ENCODE results near the gene PEMT. TPM values are rescaled to one million over a fixed set of nuclear protein-coding genes. Genes with fewer than 3 reads are reported as not detected.

PEMT gene
- total RNA-seq, 1 donor from 2014 or later = 87.2 TPM

- no peaks in the 10 kb centered on the region for H3K27me3 ChIP-seq (ENCODE audit: control insufficient read depth, insufficient read depth, low read length)
- no peak for TF ChIP-seq CTCF (IDR thresholded peaks at IDR 0.05; ENCODE audit: insufficient read depth, low read length, poor library complexity, severe bottlenecking)
- H3K4me3 ChIP-seq (ENCODE audit: low read depth, low read length) = no peak overlapping the region
- DNase-seq (ENCODE audit: low read depth) = no peak
- H3K36me3 ChIP-seq (ENCODE audit: control insufficient read depth, insufficient read depth, low read length) = no peaks in the 10 kb centered on the region
Observed at GRCh38 chr17:17525956-17526355, 65.6 kb downstream of the PEMT start.

GRCh38 chr17:17525311-17525710 is 66.2 kb downstream of the PEMT start:
- DNase-seq (ENCODE audit: low read depth) = no peak
- no peak for TF ChIP-seq CTCF (IDR thresholded peaks at IDR 0.05; ENCODE audit: insufficient read depth, low read length, poor library complexity, severe bottlenecking)
- no peaks in the 10 kb centered on the region for H3K36me3 ChIP-seq (ENCODE audit: control insufficient read depth, insufficient read depth, low read length)
- H3K27me3 ChIP-seq (ENCODE audit: control insufficient read depth, insufficient read depth, low read length) = no peaks in the 10 kb centered on the region
- H3K4me3 ChIP-seq (ENCODE audit: low read depth, low read length) = no peak overlapping the region

DNA sequence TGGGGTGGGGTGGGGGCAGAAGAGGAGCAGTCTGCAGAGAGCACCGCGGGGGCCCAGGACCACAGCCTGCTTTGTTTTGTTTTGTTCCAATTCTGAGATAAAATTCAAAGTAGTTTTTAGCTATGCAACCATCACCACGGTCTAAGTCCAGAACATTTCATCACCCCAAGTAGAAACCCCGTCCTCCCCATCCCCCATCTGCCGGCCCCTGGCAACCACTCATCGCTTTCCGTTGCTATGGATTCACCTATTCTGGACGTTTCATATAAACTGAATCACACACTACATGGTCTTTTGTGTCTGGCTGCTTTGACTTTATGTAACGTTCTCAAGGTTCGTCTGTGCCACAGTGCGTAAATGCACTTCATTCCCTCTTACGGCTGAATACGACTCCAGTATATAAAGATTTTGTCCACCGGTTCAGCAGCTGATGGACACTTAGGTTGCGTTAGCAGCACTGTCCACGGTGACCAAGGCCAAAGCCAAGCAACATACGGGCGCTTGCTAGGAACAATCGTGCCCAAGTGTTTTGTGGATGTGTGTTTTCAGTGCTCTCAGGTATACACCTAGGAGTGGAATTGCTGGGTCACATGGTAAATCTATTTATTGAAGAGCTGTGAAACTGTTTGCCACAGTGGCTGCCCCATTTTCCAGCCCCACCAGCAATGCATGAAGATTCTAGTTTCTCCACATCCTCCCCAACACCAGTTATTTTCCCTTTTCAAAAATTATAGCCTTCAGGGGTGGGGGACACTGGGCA is 67.6 kb downstream of the PEMT start:
- DNase-seq (ENCODE audit: low read depth) = no peak
- TF ChIP-seq CTCF (IDR thresholded peaks at IDR 0.05; ENCODE audit: insufficient read depth, low read length, poor library complexity, severe bottlenecking) = no peak
- Histone ChIP-seq H3K4me3 (ENCODE audit: low read depth, low read length) (no peak overlapping the region), H3K27me3 (ENCODE audit: control insufficient read depth, insufficient read depth, low read length) (no peaks in the 10 kb centered on the region), H3K36me3 (ENCODE audit: control insufficient read depth, insufficient read depth, low read length) (no peaks in the 10 kb centered on the region)

DNA sequence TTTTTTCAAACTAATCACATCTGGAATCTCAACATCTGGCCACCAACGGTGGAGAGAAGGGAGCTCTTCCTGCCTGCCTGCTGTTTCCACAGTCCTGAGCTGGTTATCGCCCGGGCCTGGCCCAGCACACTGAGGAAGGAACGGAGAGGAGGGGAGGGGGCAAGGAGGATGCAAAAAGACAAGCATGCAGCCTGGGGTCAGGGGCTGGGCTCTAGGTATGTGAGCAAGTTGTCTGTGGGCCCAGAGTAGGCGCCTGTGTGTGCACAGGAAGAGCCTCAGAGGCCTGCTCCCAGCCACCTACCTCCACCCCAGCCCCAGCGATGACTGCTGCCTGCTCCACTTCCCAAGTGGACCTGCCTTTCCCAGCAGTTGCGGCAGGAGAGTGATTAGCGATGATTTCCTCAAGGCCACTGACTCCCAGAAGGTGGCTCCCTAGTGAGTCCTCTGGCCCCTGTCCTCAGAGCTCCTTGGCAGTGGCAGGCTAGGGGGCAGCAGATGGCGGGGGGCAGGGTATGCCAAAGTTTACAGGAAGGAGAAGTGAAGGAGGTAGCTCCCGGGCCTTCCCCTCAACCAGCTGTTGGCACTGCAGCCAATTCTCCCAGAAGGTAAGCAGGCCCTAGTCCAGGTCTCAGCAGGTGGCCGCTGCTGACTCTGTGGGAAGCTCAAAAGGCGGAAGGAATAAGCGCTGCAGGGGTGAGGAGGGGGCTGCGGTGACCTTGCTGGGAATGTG is 68.3 kb downstream of the PEMT start:
- peaks cover 4% of the 10 kb centered on the region for H3K27me3 ChIP-seq (ENCODE audit: control insufficient read depth, insufficient read depth, low read length)
- no peak for DNase-seq (ENCODE audit: low read depth)
- TF ChIP-seq CTCF (IDR thresholded peaks at IDR 0.05; ENCODE audit: insufficient read depth, low read length, poor library complexity, severe bottlenecking) = no peak

DNA sequence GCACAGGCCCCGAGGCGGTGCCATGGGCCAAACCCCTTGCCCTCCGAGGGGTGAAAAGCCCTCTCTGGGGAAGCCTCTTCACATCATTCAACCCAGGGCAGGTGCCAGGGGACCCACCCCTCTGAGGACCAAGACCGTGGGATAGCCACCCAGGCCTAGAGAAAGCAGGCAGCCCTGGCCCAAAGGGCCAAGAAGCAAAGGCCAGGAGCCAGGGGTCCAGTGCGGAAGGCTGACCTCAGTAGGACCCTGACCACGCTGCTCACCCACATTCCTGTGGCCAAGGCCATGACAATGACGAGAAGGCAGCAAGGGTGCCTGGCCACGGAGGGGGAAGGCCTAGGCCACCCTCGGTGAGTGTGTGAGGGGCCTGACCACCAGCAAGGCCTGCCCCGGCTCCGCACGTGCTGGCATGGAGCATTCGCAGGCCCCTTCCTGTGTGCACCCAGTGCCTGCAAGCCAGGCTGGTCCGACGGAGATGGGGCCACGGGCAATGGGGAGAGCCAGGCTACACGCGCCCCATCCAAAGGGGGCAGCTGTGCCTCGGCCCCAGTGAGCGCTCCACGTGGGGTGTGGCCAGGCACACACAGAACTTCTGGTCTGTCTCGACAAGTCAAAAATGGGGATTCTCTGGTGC is 70.8 kb downstream of the PEMT start:
- Histone ChIP-seq H3K36me3 (ENCODE audit: control insufficient read depth, insufficient read depth, low read length) (no peaks in the 10 kb centered on the region), H3K27me3 (ENCODE audit: control insufficient read depth, insufficient read depth, low read length) (peaks cover 4% of the 10 kb centered on the region), H3K4me3 (ENCODE audit: low read depth, low read length) (no peak overlapping the region)
- no peak for DNase-seq (ENCODE audit: low read depth)
- no peak for TF ChIP-seq CTCF (IDR thresholded peaks at IDR 0.05; ENCODE audit: insufficient read depth, low read length, poor library complexity, severe bottlenecking)

More for the DNA sequence above, 68.3 kb downstream of the PEMT start:
- H3K36me3 ChIP-seq (ENCODE audit: control insufficient read depth, insufficient read depth, low read length) = no peaks in the 10 kb centered on the region
- H3K4me3 ChIP-seq (ENCODE audit: low read depth, low read length) = no peak overlapping the region
